Activated B cell treated with CpG ODN at 0.5 μM for 24 hours (primary cell): ENCODE measurements around the gene LYPD1. TPM values are rescaled to one million over a fixed set of nuclear protein-coding genes. Genes with fewer than 3 reads are reported as not detected.
"Not testable (repeated sequence)": the region's sequence is repeated elsewhere in the genome, so short reads cannot be mapped to it uniquely, and the experiment has no call there.

Experiments used
- ATAC-seq: fragments of 200-7000 bp; cut with Tn5 transposase; one replicate; pipeline ENCODE4 v1.10.0; 2021; ENCODE audit warnings: low read depth, mild to moderate bottlenecking, moderate library complexity
- CTCF ChIA-PET: fragments of 350-600 bp; sonication (Branson Sonifier 250); formaldehyde crosslinking; loops from one replicate; lab custom pipeline; 2021; ENCODE audit warnings: antibody characterized with exemption; lab: Charles Lee
- POLR2A ChIA-PET: fragments of 350-600 bp; sonication (Branson Sonifier 250); formaldehyde crosslinking; loops from one replicate; lab custom pipeline; 2021; ENCODE audit warnings: antibody characterized with exemption; lab: Charles Lee
- DNase-seq: peaks from one replicate; pipeline ENCODE4 v3.0.0; 2022
- H3K27ac Mint-ChIP-seq: one replicate; pipeline ENCODE4 v1.8.0; 2020; ENCODE audit warnings: mixed read lengths
- H3K27me3 Mint-ChIP-seq: one replicate; pipeline ENCODE4 v1.8.0; 2021; ENCODE audit warnings: mixed read lengths
- H3K36me3 Mint-ChIP-seq: one replicate; pipeline ENCODE4 v1.8.0; 2021; ENCODE audit warnings: low read depth, mixed read lengths
- H3K4me1 Mint-ChIP-seq: one replicate; pipeline ENCODE4 v1.8.0; 2021; ENCODE audit warnings: mixed read lengths
- H3K4me3 Mint-ChIP-seq: one replicate; pipeline ENCODE4 v1.8.0; 2020; ENCODE audit warnings: mild to moderate bottlenecking, mixed read lengths
- H3K9me3 Mint-ChIP-seq: one replicate; pipeline ENCODE4 v1.8.0; 2020; ENCODE audit warnings: mixed read lengths
- CTCF ChIP-seq: fragments of 200-600 bp; IDR thresholded peaks from one replicate; pipeline ENCODE4 v1.8.0; 2022; ENCODE audit warnings: antibody characterized with exemption, mild to moderate bottlenecking
- intact Hi-C: fragments of 100-400 bp; cut with micrococcal nuclease; formaldehyde crosslinking; loops from one replicate; pipeline ENCODE4 v1.15.1; 2024
- total RNA-seq: library from RNA; stranded (reverse); gene quantifications from 2 replicates; pipeline ENCODE4 v1.2.3, GENCODE V29; 2022

Gene LYPD1
- total RNA-seq, 1 donor from 2014 or later, result not detected

- Mint-ChIP-seq H3K4me1 (no peaks in the 10 kb centered on the region), H3K36me3 (no peaks in the 10 kb centered on the region), H3K27me3 (peaks cover 2% of the 10 kb centered on the region), H3K9me3 (no peaks in the 10 kb centered on the region), H3K4me3 (no peak overlapping the region), H3K27ac (no peak overlapping the region)
- POLR2A ChIA-PET, result no interaction called here
- TF ChIP-seq CTCF, result no peak
- ATAC-seq (no peak), DNase-seq (no peak)
- intact Hi-C loops, result no loop called here
- CTCF ChIA-PET, result no interaction called here
Measured at GRCh38 chr2:132701810-132702209, 31.8 kb upstream of the LYPD1 start.

- H3K27me3 Mint-ChIP-seq, POLR2A ChIA-PET, H3K4me1 Mint-ChIP-seq, H3K4me3 Mint-ChIP-seq, CTCF ChIA-PET, H3K36me3 Mint-ChIP-seq, H3K9me3 Mint-ChIP-seq, intact Hi-C loops, DNase-seq, ATAC-seq, H3K27ac Mint-ChIP-seq: not testable (repeated sequence)
Measured at GRCh38 chr2:132699802-132700201, 29.8 kb upstream of the LYPD1 start.

GRCh38 chr2:132698347-132698746, 28.3 kb upstream of the LYPD1 start:
- H3K36me3 Mint-ChIP-seq, H3K27ac Mint-ChIP-seq, H3K9me3 Mint-ChIP-seq, POLR2A ChIA-PET, DNase-seq, H3K4me3 Mint-ChIP-seq, CTCF ChIA-PET, H3K27me3 Mint-ChIP-seq, H3K4me1 Mint-ChIP-seq, intact Hi-C loops, ATAC-seq: not testable (repeated sequence)

- no peaks in the 10 kb centered on the region for H3K4me1 Mint-ChIP-seq
- no peak overlapping the region for H3K4me3 Mint-ChIP-seq
- ATAC-seq (no peak), DNase-seq (no peak)
- no peak overlapping the region for H3K27ac Mint-ChIP-seq
- H3K27me3 Mint-ChIP-seq, result no peaks in the 10 kb centered on the region
- intact Hi-C loops, result no loop called here
- no peaks in the 10 kb centered on the region for H3K9me3 Mint-ChIP-seq
- CTCF ChIA-PET, result no interaction called here
- POLR2A ChIA-PET, result no interaction called here
- TF ChIP-seq CTCF, result no peak
- H3K36me3 Mint-ChIP-seq, result no peaks in the 10 kb centered on the region
Measured at GRCh38 chr2:132697556-132698205, 27.7 kb upstream of the LYPD1 start.

- H3K9me3 Mint-ChIP-seq, result peaks cover 3% of the 10 kb centered on the region
- CTCF ChIA-PET, result no interaction called here
- POLR2A ChIA-PET, result no interaction called here
- no peaks in the 10 kb centered on the region for H3K4me1 Mint-ChIP-seq
- TF ChIP-seq CTCF, result no peak
- H3K36me3 Mint-ChIP-seq, result no peaks in the 10 kb centered on the region
- no peak overlapping the region for H3K4me3 Mint-ChIP-seq
- no peak overlapping the region for H3K27ac Mint-ChIP-seq
- DNase-seq (no peak), ATAC-seq (no peak)
- intact Hi-C loops, result no loop called here
- H3K27me3 Mint-ChIP-seq, result peaks cover 1% of the 10 kb centered on the region
Measured at GRCh38 chr2:132692816-132693215, 22.8 kb upstream of the LYPD1 start.

GRCh38 chr2:132691556-132691955, 21.6 kb upstream of the LYPD1 start:
- Mint-ChIP-seq H3K4me1 (no peaks in the 10 kb centered on the region), H3K4me3 (no peak overlapping the region), H3K36me3 (no peaks in the 10 kb centered on the region), H3K9me3 (peaks cover 3% of the 10 kb centered on the region), H3K27ac (no peak overlapping the region), H3K27me3 (peaks cover 3% of the 10 kb centered on the region)
- DNase-seq (no peak), ATAC-seq (no peak)
- CTCF ChIA-PET, result no interaction called here
- POLR2A ChIA-PET, result no interaction called here
- TF ChIP-seq CTCF, result no peak
- intact Hi-C loops, result no loop called here
